Measurements from ENCODE around the gene FOSB. TPM values are rescaled to one million over a fixed set of nuclear protein-coding genes. Genes with fewer than 3 reads are reported as not detected.

The FOSB gene
- total and polyA plus RNA-seq, 9 of the 15 experiments (the other 6 are each of a cell fraction or from before 2014, with no cell fraction given), result 0.11 to 2.7 (median 0.73) TPM

- TF ChIP-seq HNRNPK (IDR thresholded peaks at IDR 0.05; ENCODE audit: low read depth, low read length, poor library complexity, severe bottlenecking) (no peak), ZBTB1 (CRISPR knock-in tag; IDR thresholded peaks at IDR 0.05; ENCODE audit: borderline replicate concordance, low read depth) (no peak), ATF3 (IDR thresholded peaks at IDR 0.05) (no peak), ATF3 (CRISPR knock-in tag; conservative IDR thresholded peaks at IDR 0.05) (no peak), NFYB (IDR thresholded peaks at IDR 0.05; ENCODE audit: extremely low read depth, insufficient read length) (peak; percentile 37), NRF1 (conservative IDR thresholded peaks at IDR 0.05 in 1 of 2, IDR thresholded peaks at IDR 0.05 in 1 of 2) (peak; percentile 55 to 64), CLOCK (CRISPR knock-in tag; IDR thresholded peaks at IDR 0.05; ENCODE audit: borderline replicate concordance) (no peak), RFX1 (IDR thresholded peaks at IDR 0.05) (no peak), POLR2AphosphoS2 (IDR thresholded peaks at IDR 0.05; ENCODE audit: low read length) (no peak), PHF8 (IDR thresholded peaks at IDR 0.05; ENCODE audit: borderline replicate concordance, low read length) (peak; percentile 71), ZNF696 (CRISPR knock-in tag; conservative IDR thresholded peaks at IDR 0.05) (no peak), ZNF717 (CRISPR knock-in tag; IDR thresholded peaks at IDR 0.05) (no peak), FOXA3 (CRISPR knock-in tag; conservative IDR thresholded peaks at IDR 0.05 in 1 of 2, IDR thresholded peaks at IDR 0.05 in 1 of 2) (peak in 1 of 2 experiments; percentile 72; a peak in 1 of 4 replicates), NR0B1 (IDR thresholded peaks at IDR 0.05; ENCODE audit: partially characterized antibody) (no peak), MTA2 (IDR thresholded peaks at IDR 0.05; ENCODE audit: low read depth) (no peak), ZBTB11 (CRISPR knock-in tag; IDR thresholded peaks at IDR 0.05) (peak in 1 of 3 experiments; percentile 78; a peak in 2 of 6 replicates), NFIC (IDR thresholded peaks at IDR 0.05) (no peak; the same call in 1 of the 2 replicates)
Measured at GRCh38 chr19:45492627-45493470, 25.1 kb downstream of the FOSB start (continued).
